Neutrophil (primary cell): ENCODE measurements around the gene COLEC12.

ENCODE experiments used
- H3K27ac ChIP-seq: fragments of 200-600 bp; sonication (generic); 2 replicates; pipeline ENCODE4 v1.5.1; 2016; ENCODE audit warnings: mild to moderate bottlenecking, moderate library complexity
- H3K27me3 ChIP-seq: fragments of 200-600 bp; sonication (generic); 2 replicates; pipeline ENCODE4 v1.6.0; 2016; ENCODE audit warnings: mild to moderate bottlenecking
- H3K36me3 ChIP-seq: fragments of 200-600 bp; sonication (generic); 2 replicates; pipeline ENCODE4 v1.5.1; 2017
- H3K4me1 ChIP-seq, 2 experiments: fragments of 200-600 bp in 1 of 2; sonication (generic) in 1 of 2; 1 replicate in 1 of 2; 2 replicates in 1 of 2; pipeline versions ENCODE4 v1.5.1 to v1.6.1; 2013 to 2016; ENCODE audit warnings: low read depth in 1 of 2, low read length in 1 of 2, mild to moderate bottlenecking in 1 of 2, moderate library complexity in 1 of 2; ENCODE audit not compliant: control insufficient read depth in 1 of 2, insufficient read depth in 1 of 2
- H3K4me3 ChIP-seq, 2 experiments: fragments of 200-600 bp in 1 of 2; sonication (generic) in 1 of 2; 1 replicate in 1 of 2; 2 replicates in 1 of 2; pipeline ENCODE4 v1.5.1; 2013 to 2016; ENCODE audit warnings: low read depth in 1 of 2, low read length in 1 of 2, mild to moderate bottlenecking in 1 of 2, moderate library complexity in 1 of 2
- H3K9me3 ChIP-seq: fragments of 200-600 bp; sonication (generic); 2 replicates; pipeline ENCODE4 v1.5.1; 2016
- CTCF ChIP-seq: fragments of 200-600 bp; sonication (generic); IDR thresholded peaks from 2 replicates; pipeline ENCODE4 v1.5.1; 2016; ENCODE audit warnings: antibody characterized with exemption

The COLEC12 gene

GRCh38 chr18:425106-425745, 75.3 kb downstream of the COLEC12 start:
- TF ChIP-seq CTCF, result no peak
- Histone ChIP-seq H3K4me1 (peaks cover 0 to 5% of the 10 kb centered on the region in 2 experiments), H3K27me3 (no peaks in the 10 kb centered on the region), H3K9me3 (no peaks in the 10 kb centered on the region), H3K4me3 (no peak overlapping the region), H3K36me3 (no peaks in the 10 kb centered on the region), H3K27ac (no peak overlapping the region)

- Histone ChIP-seq H3K36me3 (no peaks in the 10 kb centered on the region), H3K4me3 (no peak overlapping the region), H3K27me3 (no peaks in the 10 kb centered on the region), H3K9me3 (no peaks in the 10 kb centered on the region), H3K27ac (no peak overlapping the region), H3K4me1 (peaks cover 0 to 5% of the 10 kb centered on the region in 2 experiments)
- TF ChIP-seq CTCF, result no peak
These were observed 75.8 kb downstream of the COLEC12 start for GRCh38 chr18:424668-425067.

- H3K4me3 ChIP-seq, result no peak overlapping the region
- no peaks in the 10 kb centered on the region for H3K9me3 ChIP-seq
- H3K27ac ChIP-seq, result no peak overlapping the region
- no peaks in the 10 kb centered on the region for H3K27me3 ChIP-seq
- no peaks in the 10 kb centered on the region for H3K36me3 ChIP-seq
- peaks cover 0 to 5% of the 10 kb centered on the region in 2 experiments for H3K4me1 ChIP-seq
- no peak for TF ChIP-seq CTCF
These were observed 76.3 kb downstream of the COLEC12 start for GRCh38 chr18:424071-424661.

GRCh38 chr18:422966-423365, 77.5 kb downstream of the COLEC12 start:
- Histone ChIP-seq H3K4me1 (peaks cover 0 to 5% of the 10 kb centered on the region in 2 experiments), H3K9me3 (no peaks in the 10 kb centered on the region), H3K4me3 (no peak overlapping the region), H3K27me3 (no peaks in the 10 kb centered on the region), H3K36me3 (no peaks in the 10 kb centered on the region), H3K27ac (no peak overlapping the region)
- TF ChIP-seq CTCF, result no peak

GRCh38 chr18:421247-422155, 79.0 kb downstream of the COLEC12 start:
- peaks cover 3 to 9% of the 10 kb centered on the region in 2 experiments for H3K4me1 ChIP-seq
- H3K27me3 ChIP-seq, result no peaks in the 10 kb centered on the region
- no peaks in the 10 kb centered on the region for H3K36me3 ChIP-seq
- no peak for TF ChIP-seq CTCF
- H3K27ac ChIP-seq, result no peak overlapping the region
- no peaks in the 10 kb centered on the region for H3K9me3 ChIP-seq
- H3K4me3 ChIP-seq, result no peak overlapping the region
